H1 (cell line): ENCODE data around the gene VEPH1. TPM values are rescaled to one million over a fixed set of nuclear protein-coding genes. Genes with fewer than 3 reads are reported as not detected.

ENCODE experiments used
- CTCF ChIA-PET: fragments of 300-600 bp; sonication (Branson Sonifier 250); formaldehyde crosslinking; loops from one replicate; lab custom pipeline; 2021; ENCODE audit not compliant: partially characterized antibody; lab: Charles Lee
- POLR2A ChIA-PET: fragments of 300-600 bp; sonication (Branson Sonifier 250); formaldehyde crosslinking; loops from one replicate; lab custom pipeline; 2021; ENCODE audit warnings: inconsistent platforms; ENCODE audit not compliant: partially characterized antibody; lab: Charles Lee
- DNase-seq, 2 experiments: peaks; one replicate each; pipeline versions ENCODE4 v3.0.0 to v3.0.0-alpha.2; 2010 to 2022; ENCODE audit warnings: low spot score in 2 of 2, low read depth in 1 of 2, mixed read lengths in 1 of 2
- FAIRE-seq: peaks from 2 replicates; lab custom pipeline; 2011; peaks lifted over from hg19 to GRCh38; lab: Jason Lieb, UNC
- H2AFZ ChIP-seq: 2 replicates; pipeline ENCODE4 v1.8.1; 2012; ENCODE audit warnings: low read length, inconsistent platforms
- H2AK5ac ChIP-seq: 2 replicates; pipeline ENCODE4 v1.6.1; 2013; ENCODE audit warnings: low read depth, low read length
- H2BK120ac ChIP-seq: replicated peaks from 2 replicates; pipeline ENCODE3; 2013; ENCODE audit warnings: low read depth, low read length, inconsistent platforms
- H2BK12ac ChIP-seq: 2 replicates; pipeline ENCODE4 v1.6.1; 2013; ENCODE audit warnings: low read depth, low read length
- H2BK15ac ChIP-seq: 2 replicates; pipeline ENCODE4 v1.6.1; 2013; ENCODE audit warnings: low read length
- H2BK20ac ChIP-seq: 2 replicates; pipeline ENCODE4 v1.6.1; 2013; ENCODE audit warnings: low read length
- H2BK5ac ChIP-seq: 2 replicates; pipeline ENCODE4 v1.6.1; 2013; ENCODE audit warnings: low read depth, low read length
- H3K14ac ChIP-seq: 2 replicates; pipeline ENCODE4 v1.6.1; 2013; ENCODE audit warnings: inconsistent platforms; ENCODE audit not compliant: insufficient read length
- H3K18ac ChIP-seq: 2 replicates; pipeline ENCODE4 v1.6.1; 2013; ENCODE audit warnings: low read length; ENCODE audit errors: extremely low read depth
- H3K23ac ChIP-seq: 2 replicates; pipeline ENCODE4 v1.6.1; 2013; ENCODE audit warnings: inconsistent platforms; ENCODE audit not compliant: insufficient read length
- H3K23me2 ChIP-seq: 2 replicates; pipeline ENCODE4 v1.6.1; 2013; ENCODE audit warnings: low read depth, low read length
- H3K27ac ChIP-seq: 2 replicates; pipeline ENCODE4 v1.6.1; 2011; ENCODE audit warnings: low read depth, low read length, inconsistent platforms
- H3K27me3 ChIP-seq, 4 experiments: replicated peaks in 1 of 4; 1 replicate in 1 of 4; 2 replicates in 3 of 4; pipeline versions ENCODE4 v1.6.1 to v1.8.1; 2011 to 2013; ENCODE audit warnings: low read length in 3 of 4, mild to moderate bottlenecking in 3 of 4, inconsistent platforms in 2 of 4, mixed read lengths in 2 of 4, moderate library complexity in 1 of 4; ENCODE audit not compliant: control insufficient read depth in 3 of 4, insufficient read depth in 3 of 4; ENCODE audit errors: extremely low read depth in 1 of 4
- H3K36me3 ChIP-seq, 4 experiments: 2 replicates each; pipeline versions ENCODE4 v1.6.1 to v1.8.1; 2011 to 2013; ENCODE audit warnings: mild to moderate bottlenecking in 4 of 4, low read length in 3 of 4, moderate library complexity in 2 of 4, control low read depth in 1 of 4, inconsistent platforms in 1 of 4; ENCODE audit not compliant: insufficient read depth in 4 of 4, control insufficient read depth in 2 of 4
- H3K4ac ChIP-seq: replicated peaks from 2 replicates; pipeline ENCODE3; 2013; ENCODE audit warnings: low read length, low read depth, mixed read lengths, inconsistent platforms; ENCODE audit not compliant: insufficient read length
- H3K4me1 ChIP-seq, 4 experiments: replicated peaks in 1 of 4; 1 replicate in 1 of 4; 2 replicates in 3 of 4; pipeline versions ENCODE4 v1.6.1 to v1.8.1; 2011 to 2013; ENCODE audit warnings: low read length in 3 of 4, inconsistent platforms in 2 of 4, mixed read lengths in 1 of 4; ENCODE audit not compliant: insufficient read depth in 4 of 4, control insufficient read depth in 3 of 4
- H3K4me2 ChIP-seq, 2 experiments: 2 replicates each; pipeline versions ENCODE4 v1.6.1 to v1.8.1; 2011 to 2013; ENCODE audit warnings: low read depth in 2 of 2, low read length in 2 of 2, control low read depth in 1 of 2, inconsistent platforms in 1 of 2, mild to moderate bottlenecking in 1 of 2; ENCODE audit not compliant: insufficient read depth in 1 of 2
- H3K4me3 ChIP-seq, 4 experiments: fragments of 200-600, 300-600 bp in 1 of 4; sonication (generic), shearing (Covaris generic), sonication (Bioruptor Twin) in 1 of 4; 2 replicates each; pipeline versions ENCODE4 v1.5.1 to v1.8.1; 2011 to 2016; ENCODE audit warnings: low read length in 4 of 4, low read depth in 3 of 4, control low read depth in 2 of 4, inconsistent platforms in 2 of 4, mild to moderate bottlenecking in 2 of 4, mixed read lengths in 1 of 4, moderate library complexity in 1 of 4; ENCODE audit not compliant: insufficient read depth in 2 of 4; ENCODE audit errors: extremely low read depth in 1 of 4
- H3K56ac ChIP-seq: replicated peaks from 2 replicates; pipeline ENCODE3; 2013; ENCODE audit warnings: low read depth, mild to moderate bottlenecking, mixed read lengths, low read length, inconsistent platforms; ENCODE audit not compliant: insufficient read length
- H3K79me1 ChIP-seq: 2 replicates; pipeline ENCODE4 v1.6.1; 2013; ENCODE audit warnings: low read depth, low read length, control low read depth
- H3K79me2 ChIP-seq, 2 experiments: 2 replicates each; pipeline versions ENCODE4 v1.6.1 to v1.8.1; 2012 to 2013; ENCODE audit warnings: low read length in 2 of 2, mild to moderate bottlenecking in 2 of 2, inconsistent platforms in 1 of 2; ENCODE audit not compliant: insufficient read depth in 2 of 2, control insufficient read depth in 1 of 2
- H3K9ac ChIP-seq, 4 experiments: replicated peaks in 1 of 4; 1 replicate in 1 of 4; 2 replicates in 3 of 4; pipeline versions ENCODE4 v1.6.1 to v1.8.1; 2011 to 2013; ENCODE audit warnings: low read depth in 3 of 4, low read length in 3 of 4, control low read depth in 2 of 4, mild to moderate bottlenecking in 2 of 4, moderate library complexity in 2 of 4, inconsistent platforms in 1 of 4; ENCODE audit errors: extremely low read depth in 1 of 4
- H3K9me3 ChIP-seq, 2 experiments: 2 replicates each; pipeline versions ENCODE4 v1.6.1 to v1.8.1; 2012 to 2013; ENCODE audit warnings: mild to moderate bottlenecking in 2 of 2, moderate library complexity in 2 of 2, control low read depth in 1 of 2, inconsistent platforms in 1 of 2, low read depth in 1 of 2, low read length in 1 of 2, mixed read lengths in 1 of 2; ENCODE audit not compliant: insufficient read depth in 2 of 2
- H4K20me1 ChIP-seq, 2 experiments: replicated peaks in 1 of 2; 2 replicates each; pipeline versions ENCODE3 to v1.8.1; 2011 to 2013; ENCODE audit warnings: inconsistent platforms in 2 of 2, low read length in 2 of 2, mild to moderate bottlenecking in 1 of 2; ENCODE audit not compliant: insufficient read depth in 2 of 2, control insufficient read depth in 1 of 2
- H4K5ac ChIP-seq: 2 replicates; pipeline ENCODE4 v1.6.1; 2013; ENCODE audit warnings: low read length, low read depth, mixed read lengths, inconsistent platforms; ENCODE audit not compliant: insufficient read length
- H4K8ac ChIP-seq: 2 replicates; pipeline ENCODE4 v1.8.0; 2013; ENCODE audit warnings: mild to moderate bottlenecking, moderate library complexity, low read length, inconsistent platforms; ENCODE audit not compliant: insufficient read depth; ENCODE audit errors: extremely low read depth
- H4K91ac ChIP-seq: replicated peaks from 2 replicates; pipeline ENCODE3; 2013; ENCODE audit warnings: low read length, mixed read lengths, inconsistent platforms; ENCODE audit not compliant: insufficient read length
- POLR2A ChIP-seq, 2 experiments: IDR thresholded peaks; 1 replicate in 1 of 2; 2 replicates in 1 of 2; pipeline ENCODE4 v1.6.1; 2011; ENCODE audit warnings: low read depth in 2 of 2, low read length in 2 of 2, mild to moderate bottlenecking in 2 of 2; ENCODE audit errors: control extremely low read depth in 1 of 2
- SIN3A ChIP-seq, 2 experiments: IDR thresholded peaks in 1 of 2; conservative IDR thresholded peaks in 1 of 2; 2 replicates each; pipeline ENCODE4 v1.6.1; 2011 to 2012; ENCODE audit warnings: low read length in 2 of 2, improper control_type of control experiment in 1 of 2, low read depth in 1 of 2, mild to moderate bottlenecking in 1 of 2
- SP1 ChIP-seq: IDR thresholded peaks from 2 replicates; pipeline ENCODE4 v1.6.1; 2011; ENCODE audit warnings: low read depth, low read length
- SRF ChIP-seq: IDR thresholded peaks from 2 replicates; pipeline ENCODE4 v1.6.1; 2011; ENCODE audit warnings: mild to moderate bottlenecking, low read depth, low read length, moderate library complexity
- USF2 ChIP-seq: IDR thresholded peaks from 2 replicates; pipeline ENCODE4 v1.6.1; 2011; ENCODE audit warnings: low read length, improper control_type of control experiment
- WGBS, 2 experiments: shearing (Covaris generic) in 1 of 2; methylation state at CpG; one replicate each; pipeline versions ENCODE4 v1.1.6 to v1.1.7; 2013 to 2015; ENCODE audit warnings: low lambda C conversion rate in 2 of 2, mixed read lengths in 2 of 2, inconsistent platforms in 1 of 2, low coverage in 1 of 2, missing lambda C conversion rate in 1 of 2; ENCODE audit not compliant: insufficient replicate concordance in 2 of 2, insufficient coverage in 1 of 2, insufficient read length in 1 of 2; ENCODE audit errors: extremely low coverage in 1 of 2, missing lambda C conversion rate in 1 of 2; 5-methylcytosine and 5-hydroxymethylcytosine counted together
- polyA plus RNA-seq, 7 experiments: library from polyadenylated mRNA; depleted of rRNA in 3 of 7; stranded (reverse) in 5 of 7; unstranded in 2 of 7; fragments of >200 nt in 5 of 7; fragments of 200-250 nt in 2 of 7; gene quantifications; 1 replicate in 5 of 7; 2 replicates in 1 of 7; 4 replicates in 1 of 7; pipeline versions ENCODE4 v1.2.1 to v1.2.3, GENCODE V29; 2011 to 2013; ENCODE audit warnings: missing spikeins in 2 of 7, mixed read lengths in 2 of 7
- total RNA-seq: library from RNA; stranded (reverse); fragmentation: NEBNext Ultra II Directional; extraction: Animal tissue kit (Norgen Biotek cat#: 25700); gene quantifications from 2 replicates; pipeline ENCODE4 v1.2.1, GENCODE V29; 2021

VEPH1 gene
- total and polyA plus RNA-seq, 2 of the 8 experiments (the other 6 are each of a cell fraction or from before 2014, with no cell fraction given), result 12.0 to 18.3 TPM

- H3K9me3 ChIP-seq, result no peaks in the 10 kb centered on the region
- H2BK12ac ChIP-seq, result no peak overlapping the region
- no peak overlapping the region for H3K4ac ChIP-seq
- CTCF ChIA-PET, result no interaction called here
- H2AFZ ChIP-seq, result no peak overlapping the region
- H3K36me3 ChIP-seq, result peaks cover 0 to 4% (median 0%) of the 10 kb centered on the region in 4 experiments; a peak in 1 of 8 replicates
- H4K8ac ChIP-seq, result no peak overlapping the region
- 84% methylated on average over 4 of the region's 4 CpGs; no CpG with 5 or more reads in 1 of the 2 experiments for WGBS, 2 experiments
- POLR2A ChIA-PET, result no interaction called here
- no peak overlapping the region for H2BK20ac ChIP-seq
- no peak overlapping the region for H3K56ac ChIP-seq
- H3K79me1 ChIP-seq, result no peaks in the 10 kb centered on the region
- H3K23ac ChIP-seq, result no peak overlapping the region
- H4K20me1 ChIP-seq, result peaks cover 0 to 2% of the 10 kb centered on the region in 2 experiments
- H3K79me2 ChIP-seq, result no peaks in the 10 kb centered on the region
- H3K14ac ChIP-seq, result no peak overlapping the region
- DNase-seq (no peak), FAIRE-seq (no peak)
- H3K4me1 ChIP-seq, result no peaks in the 10 kb centered on the region
- no peak overlapping the region for H2BK120ac ChIP-seq
- no peak overlapping the region for H2AK5ac ChIP-seq
- no peak overlapping the region for H4K5ac ChIP-seq
- H3K4me3 ChIP-seq, result no peak overlapping the region
- no peak overlapping the region for H2BK5ac ChIP-seq
- H3K4me2 ChIP-seq, result no peak overlapping the region
- H3K18ac ChIP-seq, result no peak overlapping the region
- no peak overlapping the region for H4K91ac ChIP-seq
- H3K9ac ChIP-seq, result no peak overlapping the region
- H3K27ac ChIP-seq, result no peak overlapping the region
- H2BK15ac ChIP-seq, result no peak overlapping the region
- no peaks in the 10 kb centered on the region for H3K23me2 ChIP-seq
- H3K27me3 ChIP-seq, result no peaks in the 10 kb centered on the region
- TF ChIP-seq SRF (no peak), SIN3A (conservative IDR thresholded peaks at IDR 0.05 in 1 of 2, IDR thresholded peaks at IDR 0.05 in 1 of 2; ENCODE audit: low read depth in 1 of 2, low read length in 2 of 2) (no peak), POLR2A (IDR thresholded peaks at IDR 0.05; ENCODE audit: control extremely low read depth in 1 of 2, low read depth in 2 of 2, low read length in 2 of 2) (no peak), SP1 (no peak), USF2 (no peak)
Measured at GRCh38 chr3:157427901-157428300, 75.3 kb downstream of the VEPH1 start.
